Stomach (tissue), 4 donors: ENCODE results near the gene SEBOX.

Source experiments
- CTCF ChIP-seq, 7 experiments: fragments of 450-650 bp in 4 of 7; fragments of 200-600 bp in 3 of 7; sonication (generic) in 3 of 7; IDR thresholded peaks; one replicate each; pipeline ENCODE4 v1.5.1; 2016 to 2019; ENCODE audit warnings: antibody characterized with exemption in 7 of 7, control low read depth in 2 of 7, mild to moderate bottlenecking in 1 of 7
- POLR2A ChIP-seq, 4 donors: fragments of 450-650 bp; IDR thresholded peaks; one replicate each; pipeline ENCODE4 v1.6.1; 2016; ENCODE audit warnings: antibody characterized with exemption in 4 of 4, control low read depth in 2 of 4, mild to moderate bottlenecking in 1 of 4, moderate library complexity in 1 of 4
- POLR2AphosphoS5 ChIP-seq, 3 donors: sonication (generic); formaldehyde crosslinking; IDR thresholded peaks; one replicate each; pipeline ENCODE4 v1.6.1; 2016; ENCODE audit warnings: antibody characterized with exemption in 3 of 3

GRCh38 chr17:28326114-28326513, 38.9 kb downstream of the SEBOX start:
- no peak for TF ChIP-seq CTCF (IDR thresholded peaks at IDR 0.05)
- TF ChIP-seq POLR2A (IDR thresholded peaks at IDR 0.05) = no peak
- TF ChIP-seq POLR2AphosphoS5 (IDR thresholded peaks at IDR 0.05) = peak in 1 of 3 donors; percentile 36
